Keratinocyte (primary cell): ENCODE results near the gene UNC5A.

Experiments
- CTCF ChIP-seq, 3 experiments: IDR thresholded peaks in 1 of 3; conservative IDR thresholded peaks in 1 of 3; optimal IDR thresholded peaks in 1 of 3; 2 replicates in 2 of 3; 3 replicates in 1 of 3; pipeline versions ENCODE3 to v1.5.1; 2011; ENCODE audit warnings: low read length in 3 of 3, mild to moderate bottlenecking in 3 of 3, moderate library complexity in 2 of 3, control low read depth in 1 of 3, inconsistent platforms in 1 of 3; ENCODE audit not compliant: insufficient read depth in 2 of 3; ENCODE audit errors: extremely low read depth in 1 of 3
- EZH2 ChIP-seq: IDR thresholded peaks from one replicate; pipeline ENCODE4 v1.6.1; 2012; ENCODE audit warnings: inconsistent platforms, mild to moderate bottlenecking, low read length, moderate library complexity

GRCh38 chr5:176868126-176868525 is 57.8 kb downstream of the UNC5A start:
- TF ChIP-seq EZH2 (no peak), CTCF (optimal IDR thresholded peaks at IDR 0.05 in 1 of 3, IDR thresholded peaks at IDR 0.05 in 1 of 3, conservative IDR thresholded peaks at IDR 0.05 in 1 of 3; ENCODE audit: extremely low read depth in 1 of 3, insufficient read depth in 2 of 3, low read length in 3 of 3) (no peak)
